K562 (cell line): Measurements from ENCODE around the gene TOMM6. TPM values are rescaled to one million over a fixed set of nuclear protein-coding genes. Genes with fewer than 3 reads are reported as not detected.

Experiments used
- ATAC-seq: fragments of 200-7000 bp; cut with Tn5 transposase; 3 replicates; pipeline ENCODE4 v1.9.1; 2020; ENCODE audit warnings: moderate library complexity
- BruUV-seq: library from RNA; stranded (reverse); fragments of 400-500 nt; replicated peaks from 2 replicates; lab custom pipeline; 2021; lab: Mats Ljungman, UMichigan
- CTCF ChIA-PET: fragments of 300-600 bp; formaldehyde crosslinking; extraction: SDS; loops from one replicate; lab custom pipeline; 2021; ENCODE audit warnings: low intra/inter-chr PET ratio; lab: Yijun Ruan, JAX
- POLR2A ChIA-PET: fragments of 300-600, 350-650 bp; sonication (Branson Sonifier 250); formaldehyde crosslinking; extraction: SDS; loops from one replicate; lab custom pipeline; 2021; ENCODE audit warnings: antibody characterized with exemption, inconsistent platforms; lab: Yijun Ruan, JAX
- DNase-seq, 4 experiments: peaks; one replicate each; pipeline versions ENCODE4 v3.0.0 to v3.0.0-alpha.2; 2011 to 2018; ENCODE audit warnings: low spot score in 3 of 4, mixed read lengths in 3 of 4; ENCODE audit errors: extremely low read depth in 1 of 4
- FAIRE-seq: peaks from 2 replicates; lab custom pipeline; 2011; peaks lifted over from hg19 to GRCh38; lab: Jason Lieb, UNC
- H2AFZ ChIP-seq: 2 replicates; pipeline ENCODE4 v1.6.0; 2011; ENCODE audit warnings: low read depth, low read length, control low read depth, inconsistent platforms
- H3K27ac ChIP-seq: fragments of 200-600 bp; 3 replicates; pipeline ENCODE4 v1.8.0; 2011; ENCODE audit warnings: low read depth, mild to moderate bottlenecking, control low read depth, inconsistent platforms, low read length, moderate library complexity, mixed read lengths; ENCODE audit errors: extremely low read depth
- H3K27me3 ChIP-seq, 2 experiments: fragments of 300-600 bp in 1 of 2; 2 replicates in 1 of 2; 3 replicates in 1 of 2; pipeline versions ENCODE4 v1.6.0 to v1.8.0; 2011; ENCODE audit warnings: inconsistent platforms in 2 of 2, low read length in 2 of 2, mild to moderate bottlenecking in 1 of 2, mixed read lengths in 1 of 2, moderate library complexity in 1 of 2; ENCODE audit not compliant: control insufficient read depth in 2 of 2, insufficient read depth in 2 of 2
- H3K36me3 ChIP-seq: fragments of 300-600 bp; 3 replicates; pipeline ENCODE4 v1.8.0; 2011; ENCODE audit warnings: mild to moderate bottlenecking, low read length, inconsistent platforms; ENCODE audit not compliant: control insufficient read depth, insufficient read depth
- H3K4me1 ChIP-seq, 2 experiments: fragments of 200-600 bp in 1 of 2; replicated peaks in 1 of 2; 2 replicates in 1 of 2; 3 replicates in 1 of 2; pipeline versions ENCODE4 v1.5.1 to v1.8.0; 2011; ENCODE audit warnings: inconsistent platforms in 2 of 2, low read length in 2 of 2, mild to moderate bottlenecking in 1 of 2, mixed read lengths in 1 of 2, moderate library complexity in 1 of 2; ENCODE audit not compliant: control insufficient read depth in 2 of 2, insufficient read depth in 2 of 2
- H3K4me2 ChIP-seq: 2 replicates; pipeline ENCODE4 v1.6.1; 2011; ENCODE audit warnings: low read length, control low read depth, inconsistent platforms, mixed read lengths; ENCODE audit not compliant: insufficient read depth
- H3K4me3 ChIP-seq: fragments of 200-600 bp; sonication (generic), shearing (Covaris generic); 2 replicates; pipeline ENCODE4 v1.5.1; 2016; ENCODE audit warnings: control low read depth, inconsistent platforms
- H3K79me2 ChIP-seq: fragments of 200-600 bp; 3 replicates; pipeline ENCODE4 v1.8.0; 2011; ENCODE audit warnings: low read length, inconsistent platforms; ENCODE audit not compliant: control insufficient read depth, insufficient read depth
- H3K9ac ChIP-seq, 2 experiments: 2 replicates each; pipeline versions ENCODE4 v1.6.0 to v1.6.1; 2011; ENCODE audit warnings: low read depth in 2 of 2, low read length in 2 of 2, control low read depth in 1 of 2, inconsistent platforms in 1 of 2, mild to moderate bottlenecking in 1 of 2, mixed read lengths in 1 of 2; ENCODE audit not compliant: insufficient read depth in 1 of 2
- H3K9me1 ChIP-seq: one replicate; pipeline ENCODE4 v1.6.0; 2011; ENCODE audit warnings: inconsistent platforms, mild to moderate bottlenecking, low read length, moderate library complexity; ENCODE audit not compliant: control insufficient read depth, insufficient read depth
- H3K9me3 ChIP-seq: replicated peaks from 2 replicates; pipeline ENCODE4 v1.5.1; 2011; ENCODE audit warnings: low read depth, low read length, inconsistent platforms; ENCODE audit not compliant: control insufficient read depth, insufficient read depth
- H4K20me1 ChIP-seq: replicated peaks from 2 replicates; pipeline ENCODE4 v1.6.1; 2011; ENCODE audit warnings: low read length, inconsistent platforms, mixed read lengths; ENCODE audit not compliant: control insufficient read depth, insufficient read depth
- DIDO1 ChIP-seq: fragments of 450-650 bp; IDR thresholded peaks from 2 replicates; pipeline ENCODE4 v1.6.1; 2016; ENCODE audit warnings: low read depth, missing biosample characterization, missing genetic modification characterization
- MAX ChIP-seq: sonication (generic); formaldehyde crosslinking; IDR thresholded peaks from 2 replicates; pipeline ENCODE4 v1.9.0; 2022; ENCODE audit warnings: mild to moderate bottlenecking, missing genetic modification reagents
- PHB ChIP-seq: fragments of 250-450 bp; sonication (Bioruptor Pico); IDR thresholded peaks from 2 replicates; pipeline ENCODE4 v1.5.0; 2021
- TAL1 ChIP-seq: fragments of 450-650 bp; IDR thresholded peaks from 2 replicates; pipeline ENCODE4 v1.6.1; 2016; ENCODE audit warnings: mild to moderate bottlenecking
- ZSCAN29 ChIP-seq: fragments of 450-650 bp; IDR thresholded peaks from 2 replicates; pipeline ENCODE4 v1.6.1; 2017
- WGBS: fragments of 100-300 bp; shearing (Covaris generic); methylation state at CpG from one replicate; pipeline ENCODE4 v1.1.6; 2016; ENCODE audit warnings: low coverage, mixed read lengths; ENCODE audit not compliant: insufficient coverage; ENCODE audit errors: missing lambda C conversion rate; 5-methylcytosine and 5-hydroxymethylcytosine counted together
- in situ Hi-C: fragments of 300-500 bp; cut with MboI; formaldehyde crosslinking; loops from 4 replicates; pipeline ENCODE4 v1.15.0; 2018; ENCODE audit warnings: inconsistent platforms, mixed read lengths
- intact Hi-C: fragments of 100-400 bp; cut with micrococcal nuclease; formaldehyde crosslinking; loops from 2 replicates; pipeline ENCODE4 v1.14.2; 2022
- polyA plus RNA-seq, 8 experiments: library from polyadenylated mRNA; depleted of rRNA in 4 of 8; stranded (reverse) in 5 of 8; unstranded in 3 of 8; fragments of >200 nt; fragmentation: Nextera tagmentation in 2 of 8; fragmentation: Illumina TruSeq in 1 of 8; extraction: Ambion mirVana in 2 of 8; extraction: Trizol in 1 of 8; gene quantifications; 2 replicates each; pipeline versions ENCODE4 v1.2.1 to v1.2.3, GENCODE V29; 2011 to 2014; ENCODE audit warnings: inconsistent platforms in 1 of 8, missing spikeins in 1 of 8
- total RNA-seq, 7 experiments: library from RNA; depleted of rRNA in 6 of 7; stranded (reverse); fragments of >200 nt in 6 of 7; fragmentation: Illumina TruSeq in 2 of 7; extraction: Trizol in 2 of 7; gene quantifications; 2 replicates each; pipeline versions ENCODE4 v1.2.1 to v1.2.3, GENCODE V29; 2011 to 2021; ENCODE audit warnings: low replicate concordance in 1 of 7

TOMM6 gene
- total and polyA plus RNA-seq, 9 of the 15 experiments (the other 6 are each of a cell fraction or from before 2014, with no cell fraction given), result 380 to 2,097 (median 1,065) TPM

GRCh38 chr6:41743406-41744235, 43.9 kb upstream of the TOMM6 start:
- TF ChIP-seq TAL1, result no peak
- TF ChIP-seq PHB (CRISPR knock-in tag), result no peak
- TF ChIP-seq MAX, result peak; percentile 42; the same call in 1 of the 2 replicates
- TF ChIP-seq DIDO1, result no peak
- TF ChIP-seq ZSCAN29, result no peak
- H3K9me1 ChIP-seq, result no peaks in the 10 kb centered on the region
- H3K4me1 ChIP-seq, result peaks cover 14 to 18% of the 10 kb centered on the region in 2 experiments
- intact Hi-C loops, result no loop called here
- no TSS peak for BruUV-seq
- peaks cover 29 to 52% of the 10 kb centered on the region in 2 experiments; a peak in 4 of 5 replicates for H3K27me3 ChIP-seq
- H3K9me3 ChIP-seq, result no peaks in the 10 kb centered on the region
- H3K36me3 ChIP-seq, result no peaks in the 10 kb centered on the region
- ATAC-seq, result no peak
- in situ Hi-C loops, result no loop called here
- H2AFZ ChIP-seq, result no peak overlapping the region
- no peak overlapping the region for H3K27ac ChIP-seq
- no peak overlapping the region for H3K9ac ChIP-seq
- WGBS, result 20% methylated on average over 6 of the region's 6 CpGs
- POLR2A ChIA-PET, result interaction anchor here (0.6 to 1.0 kb wide), 2 partner anchors 14 to 15 kb away, joined by 3 to 4 read pairs; no protein-coding TSS in a partner anchor
- H3K4me2 ChIP-seq, result no peak overlapping the region
- DNase-seq, result no peak
- no peaks in the 10 kb centered on the region for H3K79me2 ChIP-seq
- H3K4me3 ChIP-seq, result no peak overlapping the region
- CTCF ChIA-PET, result no interaction called here
- H4K20me1 ChIP-seq, result no peaks in the 10 kb centered on the region; the same call in none of the 2 replicates
- no peak for FAIRE-seq
